HCT116 (cell line): ENCODE measurements around the gene GTF2H1. TPM values are rescaled to one million over a fixed set of nuclear protein-coding genes. Genes with fewer than 3 reads are reported as not detected.

Source experiments
- ATAC-seq: fragments of 200-7000 bp; cut with Tn5 transposase; 2 replicates; pipeline ENCODE4 v1.9.1; 2020; ENCODE audit warnings: mild to moderate bottlenecking, moderate library complexity
- BruUV-seq: library from RNA; stranded (reverse); fragments of 400-500 nt; replicated peaks from 2 replicates; lab custom pipeline; 2021; lab: Mats Ljungman, UMichigan
- CTCF ChIA-PET: fragments of 300-600 bp; sonication (Branson Sonifier 250); formaldehyde crosslinking; loops from one replicate; lab custom pipeline; 2021; ENCODE audit warnings: antibody characterized with exemption; lab: Charles Lee
- POLR2A ChIA-PET: fragments of 300-600, 350-600 bp; sonication (Branson Sonifier 250); formaldehyde crosslinking; loops from one replicate; lab custom pipeline; 2021; ENCODE audit warnings: antibody characterized with exemption; lab: Charles Lee
- RAD21 ChIA-PET, 2 experiments: fragments of 300-600 bp; sonication (Branson Sonifier 250); formaldehyde crosslinking; loops; one replicate each; lab custom pipeline; 2023; ENCODE audit warnings: low total read pairs in 2 of 2; ENCODE audit not compliant: uncharacterized antibody in 2 of 2, unreplicated experiment in 2 of 2, low non-redundant PET in 1 of 2; lab: Charles Lee
- DNase-seq: peaks from one replicate; pipeline ENCODE4 v3.0.0-alpha.2; 2010; ENCODE audit warnings: low read depth, low spot score
- H2AFZ ChIP-seq: fragments of 200-600 bp; shearing (Covaris generic), sonication (generic); 2 replicates; pipeline ENCODE4 v1.6.1; 2017; ENCODE audit warnings: low read depth, mixed run types, mixed read lengths, antibody characterized with exemption, low read length; ENCODE audit not compliant: poor library complexity, severe bottlenecking
- H3K27ac ChIP-seq: 2 replicates; pipeline ENCODE4 v1.5.1; 2012; ENCODE audit warnings: low read depth, low read length
- H3K27me3 ChIP-seq: fragments of 200-600 bp; sonication (generic); 2 replicates; pipeline ENCODE4 v1.6.1; 2016; ENCODE audit warnings: mixed run types, low read length, mixed read lengths; ENCODE audit not compliant: insufficient read depth
- H3K36me3 ChIP-seq, 2 experiments: fragments of 200-500 bp in 1 of 2; fragments of 200-600 bp in 1 of 2; sonication (Bioruptor generic) in 1 of 2; sonication (generic) in 1 of 2; 2 replicates each; pipeline versions ENCODE4 v1.5.1 to v1.6.1; 2014 to 2016; ENCODE audit warnings: low read length in 2 of 2, inconsistent platforms in 1 of 2, mixed read lengths in 1 of 2, mixed run types in 1 of 2; ENCODE audit not compliant: insufficient read depth in 2 of 2, control insufficient read depth in 1 of 2
- H3K4me1 ChIP-seq, 2 experiments: fragments of 200-600 bp in 1 of 2; sonication (generic) in 1 of 2; 2 replicates each; pipeline versions ENCODE4 v1.5.1 to v1.6.1; 2012 to 2017; ENCODE audit warnings: low read length in 2 of 2, inconsistent platforms in 1 of 2, mild to moderate bottlenecking in 1 of 2, mixed read lengths in 1 of 2, mixed run types in 1 of 2, moderate library complexity in 1 of 2; ENCODE audit not compliant: insufficient read depth in 2 of 2, control insufficient read depth in 1 of 2
- H3K4me2 ChIP-seq: fragments of 200-600 bp; sonication (generic); 2 replicates; pipeline ENCODE4 v1.6.1; 2017; ENCODE audit warnings: mixed run types, low read length, mixed read lengths
- H3K4me3 ChIP-seq, 2 experiments: fragments of 200-600 bp in 1 of 2; sonication (generic) in 1 of 2; replicated peaks in 1 of 2; 2 replicates each; pipeline ENCODE4 v1.5.1; 2011 to 2016; ENCODE audit warnings: low read length in 2 of 2, control low read depth in 1 of 2, low read depth in 1 of 2, mild to moderate bottlenecking in 1 of 2, mixed read lengths in 1 of 2, mixed run types in 1 of 2
- H3K79me2 ChIP-seq: fragments of 200-600 bp; sonication (generic); 2 replicates; pipeline ENCODE4 v1.6.1; 2017; ENCODE audit warnings: mild to moderate bottlenecking, mixed run types, low read length, moderate library complexity, mixed read lengths; ENCODE audit not compliant: insufficient read depth
- H3K9ac ChIP-seq: fragments of 200-600 bp; sonication (generic); 2 replicates; pipeline ENCODE4 v1.6.1; 2016; ENCODE audit warnings: low read length, mixed read lengths
- H3K9me2 ChIP-seq: fragments of 200-600 bp; sonication (generic), shearing (Covaris generic); 2 replicates; pipeline ENCODE4 v1.6.1; 2017; ENCODE audit warnings: mixed run types, mild to moderate bottlenecking, moderate library complexity; ENCODE audit not compliant: insufficient read depth
- H3K9me3 ChIP-seq, 2 experiments: fragments of 200-500 bp in 1 of 2; fragments of 200-600 bp in 1 of 2; sonication (Bioruptor generic) in 1 of 2; sonication (generic) in 1 of 2; 2 replicates each; pipeline ENCODE4 v1.6.1; 2014 to 2017; ENCODE audit warnings: low read length in 2 of 2, mixed read lengths in 2 of 2, inconsistent platforms in 1 of 2, low read depth in 1 of 2, mild to moderate bottlenecking in 1 of 2, mixed run types in 1 of 2, moderate library complexity in 1 of 2; ENCODE audit not compliant: control insufficient read depth in 1 of 2, insufficient read depth in 1 of 2
- H4K20me1 ChIP-seq: fragments of 200-600 bp; sonication (generic), shearing (Covaris generic); 2 replicates; pipeline ENCODE4 v1.6.1; 2017; ENCODE audit warnings: mixed run types, mild to moderate bottlenecking, moderate library complexity; ENCODE audit not compliant: insufficient read depth
- CBX3 ChIP-seq: IDR thresholded peaks from 2 replicates; pipeline ENCODE4 v1.6.1; 2012; ENCODE audit warnings: low read depth
- EGR1 ChIP-seq: IDR thresholded peaks from 2 replicates; pipeline ENCODE4 v1.6.1; 2012; ENCODE audit warnings: low read depth
- EZH2 ChIP-seq: fragments of 200-600 bp; sonication (generic); IDR thresholded peaks from 2 replicates; pipeline ENCODE4 v1.6.1; 2017; ENCODE audit warnings: antibody characterized with exemption, mixed run types
- EZH2phosphoT487 ChIP-seq: fragments of 200-600 bp; IDR thresholded peaks from 2 replicates; pipeline ENCODE4 v1.6.1; 2018; ENCODE audit warnings: antibody characterized with exemption, borderline replicate concordance
- FOSL1 ChIP-seq: IDR thresholded peaks from 2 replicates; pipeline ENCODE4 v1.6.1; 2012; ENCODE audit warnings: low read depth
- POLR2A ChIP-seq: IDR thresholded peaks from 2 replicates; pipeline ENCODE4 v1.7.0; 2011; ENCODE audit warnings: borderline replicate concordance; ENCODE audit not compliant: insufficient read depth, insufficient read length; ENCODE audit errors: extremely low read depth
- POLR2AphosphoS5 ChIP-seq: IDR thresholded peaks from 2 replicates; pipeline ENCODE4 v1.6.1; 2011; ENCODE audit warnings: mild to moderate bottlenecking, low read depth, low read length, moderate library complexity
- RAD21 ChIP-seq: IDR thresholded peaks from 2 replicates; pipeline ENCODE4 v1.6.1; 2012; ENCODE audit warnings: low read depth, mild to moderate bottlenecking
- SIN3A ChIP-seq: IDR thresholded peaks from 2 replicates; pipeline ENCODE4 v1.6.1; 2012; ENCODE audit warnings: low read depth
- SP1 ChIP-seq: IDR thresholded peaks from 2 replicates; pipeline ENCODE4 v1.6.1; 2012; ENCODE audit warnings: low read depth
- SRF ChIP-seq: IDR thresholded peaks from 2 replicates; pipeline ENCODE4 v1.6.1; 2012; ENCODE audit warnings: low read depth
- TCF7L2 ChIP-seq: IDR thresholded peaks from 2 replicates; pipeline ENCODE4 v1.7.0; 2011; ENCODE audit warnings: borderline replicate concordance, inconsistent platforms; ENCODE audit not compliant: insufficient read depth, insufficient read length; ENCODE audit errors: extremely low read depth
- YY1 ChIP-seq: IDR thresholded peaks from 2 replicates; pipeline ENCODE4 v1.6.1; 2011; ENCODE audit warnings: low read length, low read depth, moderate library complexity, mild to moderate bottlenecking; ENCODE audit not compliant: insufficient replicate concordance; ENCODE audit errors: extremely low read depth
- ZFX ChIP-seq: fragments of 450-650 bp; IDR thresholded peaks from 2 replicates; pipeline ENCODE4 v1.6.1; 2017
- ZNF274 ChIP-seq: fragments of 200-500 bp; sonication (Bioruptor generic); IDR thresholded peaks from 2 replicates; pipeline ENCODE4 v1.6.1; 2014; ENCODE audit warnings: mild to moderate bottlenecking, low read depth, low read length, inconsistent platforms
- intact Hi-C: fragments of 100-400 bp; cut with micrococcal nuclease; formaldehyde crosslinking; loops from 2 replicates; pipeline ENCODE4 v1.10.0; 2022
- total RNA-seq: library from RNA; stranded (reverse); gene quantifications from one replicate; pipeline ENCODE4 v1.2.1, GENCODE V29; 2021; ENCODE audit not compliant: unreplicated experiment
- TF ChIP-seq, protein P1 (sequence below): IDR thresholded peaks from 2 replicates; pipeline ENCODE4 v1.6.1; 2011; ENCODE audit warnings: mild to moderate bottlenecking, low read length, moderate library complexity; ENCODE audit not compliant: insufficient replicate concordance; ENCODE audit errors: extremely low read depth
- TF ChIP-seq, protein P2 (sequence below): IDR thresholded peaks from 2 replicates; pipeline ENCODE4 v1.6.1; 2012
- TF ChIP-seq, protein P3 (sequence below): IDR thresholded peaks from 2 replicates; pipeline ENCODE4 v1.6.1; 2012
- TF ChIP-seq, protein P4 (sequence below): IDR thresholded peaks from 2 replicates; pipeline ENCODE4 v1.6.1; 2012; ENCODE audit warnings: low read depth
- TF ChIP-seq, protein P5 (sequence below), 3 experiments: fragments of 200-600 bp in 1 of 3; sonication (generic) in 1 of 3; IDR thresholded peaks in 2 of 3; conservative IDR thresholded peaks in 1 of 3; 2 replicates each; pipeline ENCODE4 v1.5.1; 2012 to 2017; ENCODE audit warnings: low read depth in 2 of 3, low read length in 2 of 3, antibody characterized with exemption in 1 of 3, borderline replicate concordance in 1 of 3, control low read depth in 1 of 3, mild to moderate bottlenecking in 1 of 3, mixed read lengths in 1 of 3, mixed run types in 1 of 3, moderate library complexity in 1 of 3; ENCODE audit not compliant: insufficient read depth in 1 of 3

GTF2H1 gene
- total RNA-seq, 1 experiment from 2014 or later, result 37.3 TPM

DNA sequence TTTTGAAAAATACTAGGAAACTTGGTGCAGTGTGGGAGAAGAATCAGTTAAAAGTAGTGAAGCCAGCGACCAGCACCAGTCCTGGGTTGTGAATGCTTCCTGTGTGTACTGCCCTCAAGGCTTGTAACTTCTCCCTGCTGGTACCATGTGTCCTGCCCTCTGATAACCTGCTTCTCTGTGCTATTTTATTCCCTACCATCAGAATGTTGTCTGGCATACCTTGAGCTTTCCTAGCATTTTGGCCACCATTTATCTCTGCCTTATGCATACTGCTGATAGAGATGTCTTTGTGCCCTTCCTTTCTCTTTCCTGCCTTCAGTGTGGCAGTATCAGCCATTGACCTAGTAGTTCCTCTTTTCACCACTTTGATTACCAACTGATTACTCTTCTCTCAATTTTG is 2.0 kb downstream of the GTF2H1 start:
- TF ChIP-seq SRF (no peak), POLR2A (no peak), EGR1 (no peak), RAD21 (no peak), CBX3 (no peak), ZFX (no peak), EZH2phosphoT487 (no peak), SIN3A (no peak), SP1 (no peak), TCF7L2 (no peak), POLR2AphosphoS5 (no peak), YY1 (no peak), ZNF274 (no peak), FOSL1 (no peak), EZH2 (no peak)
- TF ChIP-seq, protein P1, sequence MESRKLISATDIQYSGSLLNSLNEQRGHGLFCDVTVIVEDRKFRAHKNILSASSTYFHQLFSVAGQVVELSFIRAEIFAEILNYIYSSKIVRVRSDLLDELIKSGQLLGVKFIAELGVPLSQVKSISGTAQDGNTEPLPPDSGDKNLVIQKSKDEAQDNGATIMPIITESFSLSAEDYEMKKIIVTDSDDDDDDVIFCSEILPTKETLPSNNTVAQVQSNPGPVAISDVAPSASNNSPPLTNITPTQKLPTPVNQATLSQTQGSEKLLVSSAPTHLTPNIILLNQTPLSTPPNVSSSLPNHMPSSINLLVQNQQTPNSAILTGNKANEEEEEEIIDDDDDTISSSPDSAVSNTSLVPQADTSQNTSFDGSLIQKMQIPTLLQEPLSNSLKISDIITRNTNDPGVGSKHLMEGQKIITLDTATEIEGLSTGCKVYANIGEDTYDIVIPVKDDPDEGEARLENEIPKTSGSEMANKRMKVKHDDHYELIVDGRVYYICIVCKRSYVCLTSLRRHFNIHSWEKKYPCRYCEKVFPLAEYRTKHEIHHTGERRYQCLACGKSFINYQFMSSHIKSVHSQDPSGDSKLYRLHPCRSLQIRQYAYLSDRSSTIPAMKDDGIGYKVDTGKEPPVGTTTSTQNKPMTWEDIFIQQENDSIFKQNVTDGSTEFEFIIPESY, result no peak
- TF ChIP-seq, protein P2, sequence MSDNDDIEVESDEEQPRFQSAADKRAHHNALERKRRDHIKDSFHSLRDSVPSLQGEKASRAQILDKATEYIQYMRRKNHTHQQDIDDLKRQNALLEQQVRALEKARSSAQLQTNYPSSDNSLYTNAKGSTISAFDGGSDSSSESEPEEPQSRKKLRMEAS, result no peak
- TF ChIP-seq, protein P3, sequence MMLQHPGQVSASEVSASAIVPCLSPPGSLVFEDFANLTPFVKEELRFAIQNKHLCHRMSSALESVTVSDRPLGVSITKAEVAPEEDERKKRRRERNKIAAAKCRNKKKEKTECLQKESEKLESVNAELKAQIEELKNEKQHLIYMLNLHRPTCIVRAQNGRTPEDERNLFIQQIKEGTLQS, result no peak
- TF ChIP-seq, protein P4, sequence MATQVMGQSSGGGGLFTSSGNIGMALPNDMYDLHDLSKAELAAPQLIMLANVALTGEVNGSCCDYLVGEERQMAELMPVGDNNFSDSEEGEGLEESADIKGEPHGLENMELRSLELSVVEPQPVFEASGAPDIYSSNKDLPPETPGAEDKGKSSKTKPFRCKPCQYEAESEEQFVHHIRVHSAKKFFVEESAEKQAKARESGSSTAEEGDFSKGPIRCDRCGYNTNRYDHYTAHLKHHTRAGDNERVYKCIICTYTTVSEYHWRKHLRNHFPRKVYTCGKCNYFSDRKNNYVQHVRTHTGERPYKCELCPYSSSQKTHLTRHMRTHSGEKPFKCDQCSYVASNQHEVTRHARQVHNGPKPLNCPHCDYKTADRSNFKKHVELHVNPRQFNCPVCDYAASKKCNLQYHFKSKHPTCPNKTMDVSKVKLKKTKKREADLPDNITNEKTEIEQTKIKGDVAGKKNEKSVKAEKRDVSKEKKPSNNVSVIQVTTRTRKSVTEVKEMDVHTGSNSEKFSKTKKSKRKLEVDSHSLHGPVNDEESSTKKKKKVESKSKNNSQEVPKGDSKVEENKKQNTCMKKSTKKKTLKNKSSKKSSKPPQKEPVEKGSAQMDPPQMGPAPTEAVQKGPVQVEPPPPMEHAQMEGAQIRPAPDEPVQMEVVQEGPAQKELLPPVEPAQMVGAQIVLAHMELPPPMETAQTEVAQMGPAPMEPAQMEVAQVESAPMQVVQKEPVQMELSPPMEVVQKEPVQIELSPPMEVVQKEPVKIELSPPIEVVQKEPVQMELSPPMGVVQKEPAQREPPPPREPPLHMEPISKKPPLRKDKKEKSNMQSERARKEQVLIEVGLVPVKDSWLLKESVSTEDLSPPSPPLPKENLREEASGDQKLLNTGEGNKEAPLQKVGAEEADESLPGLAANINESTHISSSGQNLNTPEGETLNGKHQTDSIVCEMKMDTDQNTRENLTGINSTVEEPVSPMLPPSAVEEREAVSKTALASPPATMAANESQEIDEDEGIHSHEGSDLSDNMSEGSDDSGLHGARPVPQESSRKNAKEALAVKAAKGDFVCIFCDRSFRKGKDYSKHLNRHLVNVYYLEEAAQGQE, result no peak
- TF ChIP-seq, protein P5, sequence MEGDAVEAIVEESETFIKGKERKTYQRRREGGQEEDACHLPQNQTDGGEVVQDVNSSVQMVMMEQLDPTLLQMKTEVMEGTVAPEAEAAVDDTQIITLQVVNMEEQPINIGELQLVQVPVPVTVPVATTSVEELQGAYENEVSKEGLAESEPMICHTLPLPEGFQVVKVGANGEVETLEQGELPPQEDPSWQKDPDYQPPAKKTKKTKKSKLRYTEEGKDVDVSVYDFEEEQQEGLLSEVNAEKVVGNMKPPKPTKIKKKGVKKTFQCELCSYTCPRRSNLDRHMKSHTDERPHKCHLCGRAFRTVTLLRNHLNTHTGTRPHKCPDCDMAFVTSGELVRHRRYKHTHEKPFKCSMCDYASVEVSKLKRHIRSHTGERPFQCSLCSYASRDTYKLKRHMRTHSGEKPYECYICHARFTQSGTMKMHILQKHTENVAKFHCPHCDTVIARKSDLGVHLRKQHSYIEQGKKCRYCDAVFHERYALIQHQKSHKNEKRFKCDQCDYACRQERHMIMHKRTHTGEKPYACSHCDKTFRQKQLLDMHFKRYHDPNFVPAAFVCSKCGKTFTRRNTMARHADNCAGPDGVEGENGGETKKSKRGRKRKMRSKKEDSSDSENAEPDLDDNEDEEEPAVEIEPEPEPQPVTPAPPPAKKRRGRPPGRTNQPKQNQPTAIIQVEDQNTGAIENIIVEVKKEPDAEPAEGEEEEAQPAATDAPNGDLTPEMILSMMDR (IDR thresholded peaks at IDR 0.05 in 2 of 3, conservative IDR thresholded peaks at IDR 0.05 in 1 of 3; ENCODE audit: borderline replicate concordance in 1 of 3, insufficient read depth in 1 of 3, low read depth in 2 of 3, low read length in 2 of 3), result no peak
- TF ChIP-seq, all 23 proteins: peak for 0
- H3K4me2 ChIP-seq, result peak overlapping the region; percentile 86; the same call in 1 of the 2 replicates
- intact Hi-C loops, result loop anchor here (10.0 kb wide), 1 partner anchor 200 kb away; the partner anchor contains the start of gene TSG101
- no peak for DNase-seq
- POLR2A ChIA-PET, result no interaction called here
- peaks cover 9 to 28% of the 10 kb centered on the region in 2 experiments; a peak in 3 of 4 replicates for H3K4me1 ChIP-seq
- no peak overlapping the region for H3K4me3 ChIP-seq
- no peaks in the 10 kb centered on the region for H3K9me2 ChIP-seq
- CTCF ChIA-PET, result no interaction called here
- H4K20me1 ChIP-seq, result no peaks in the 10 kb centered on the region
- peaks cover 7 to 9% of the 10 kb centered on the region in 2 experiments; a peak in 2 of 4 replicates for H3K36me3 ChIP-seq
- H3K27me3 ChIP-seq, result no peaks in the 10 kb centered on the region
- BruUV-seq, result no TSS peak
- no peaks in the 10 kb centered on the region for H3K9me3 ChIP-seq
- ATAC-seq, result no peak
- H3K9ac ChIP-seq, result no peak overlapping the region
- RAD21 ChIA-PET, result no interaction called here
- no peak overlapping the region for H3K27ac ChIP-seq
- peaks cover 90% of the 10 kb centered on the region for H3K79me2 ChIP-seq
- H2AFZ ChIP-seq, result no peak overlapping the region
